Mesenchymal stem cell (in vitro differentiated cells and primary cell): ENCODE data around the gene MKRN3. TPM values are rescaled to one million over a fixed set of nuclear protein-coding genes. Genes with fewer than 3 reads are reported as not detected.

Experiments used
- DNase-seq: peaks from one replicate; pipeline ENCODE4 v3.0.0-alpha.2; 2013
- H2AFZ ChIP-seq: one replicate; pipeline ENCODE4 v1.6.1; 2013; ENCODE audit warnings: low read depth, mild to moderate bottlenecking, control low read depth, inconsistent platforms, low read length, moderate library complexity
- H2AK5ac ChIP-seq: 2 replicates; pipeline ENCODE4 v1.6.1; 2013; ENCODE audit warnings: low read length, moderate library complexity, mild to moderate bottlenecking, inconsistent platforms; ENCODE audit not compliant: severe bottlenecking
- H2BK120ac ChIP-seq: one replicate; pipeline ENCODE4 v1.6.1; 2013; ENCODE audit warnings: low read depth, mild to moderate bottlenecking, inconsistent platforms, low read length, moderate library complexity
- H2BK12ac ChIP-seq, 2 experiments: one replicate each; pipeline ENCODE4 v1.6.1; 2013; ENCODE audit warnings: inconsistent platforms in 2 of 2, low read length in 2 of 2, mild to moderate bottlenecking in 2 of 2, moderate library complexity in 2 of 2, control low read depth in 1 of 2
- H2BK15ac ChIP-seq: one replicate; pipeline ENCODE4 v1.6.1; 2013; ENCODE audit warnings: mild to moderate bottlenecking, low read depth, inconsistent platforms; ENCODE audit not compliant: poor library complexity, severe bottlenecking
- H2BK5ac ChIP-seq: 2 replicates; pipeline ENCODE4 v1.6.1; 2013; ENCODE audit warnings: low read depth, mild to moderate bottlenecking, low read length, control low read depth, inconsistent platforms; ENCODE audit not compliant: poor library complexity, severe bottlenecking
- H3K14ac ChIP-seq, 2 experiments: one replicate each; pipeline ENCODE4 v1.6.1; 2013; ENCODE audit warnings: inconsistent platforms in 2 of 2, low read length in 2 of 2, control low read depth in 1 of 2, mild to moderate bottlenecking in 1 of 2, moderate library complexity in 1 of 2
- H3K18ac ChIP-seq, 2 experiments: one replicate each; pipeline ENCODE4 v1.6.1; 2013; ENCODE audit warnings: inconsistent platforms in 2 of 2, low read length in 2 of 2, control low read depth in 1 of 2, low read depth in 1 of 2, mild to moderate bottlenecking in 1 of 2
- H3K23ac ChIP-seq, 2 experiments: one replicate each; pipeline ENCODE4 v1.6.1; 2013; ENCODE audit warnings: inconsistent platforms in 2 of 2, low read length in 2 of 2, mild to moderate bottlenecking in 2 of 2, moderate library complexity in 2 of 2, control low read depth in 1 of 2
- H3K27ac ChIP-seq: 2 replicates; pipeline ENCODE4 v1.5.1; 2013; ENCODE audit warnings: mild to moderate bottlenecking, moderate library complexity, low read length, control low read depth, inconsistent platforms; ENCODE audit not compliant: poor library complexity, severe bottlenecking
- H3K27me3 ChIP-seq, 2 experiments: 2 replicates each; pipeline versions ENCODE4 v1.6.1 to v1.7.0; 2013; ENCODE audit warnings: low read length in 2 of 2, mild to moderate bottlenecking in 2 of 2, moderate library complexity in 2 of 2, control low read depth in 1 of 2, inconsistent platforms in 1 of 2; ENCODE audit not compliant: control insufficient read depth in 1 of 2, insufficient read depth in 1 of 2
- H3K36me3 ChIP-seq, 2 experiments: 2 replicates each; pipeline versions ENCODE4 v1.6.1 to v1.7.0; 2013; ENCODE audit warnings: low read length in 2 of 2, control low read depth in 1 of 2, inconsistent platforms in 1 of 2, low read depth in 1 of 2, mild to moderate bottlenecking in 1 of 2; ENCODE audit not compliant: insufficient read depth in 2 of 2, control insufficient read depth in 1 of 2
- H3K4ac ChIP-seq, 2 experiments: one replicate each; pipeline ENCODE4 v1.6.1; 2013; ENCODE audit warnings: inconsistent platforms in 2 of 2, low read length in 2 of 2, mild to moderate bottlenecking in 2 of 2, moderate library complexity in 2 of 2, control low read depth in 1 of 2, low read depth in 1 of 2
- H3K4me1 ChIP-seq: 2 replicates; pipeline ENCODE4 v1.6.1; 2013; ENCODE audit warnings: low read depth, low read length, control low read depth; ENCODE audit not compliant: control insufficient read depth, insufficient read depth
- H3K4me2 ChIP-seq: 2 replicates; pipeline ENCODE4 v1.6.1; 2013; ENCODE audit warnings: low read length, mild to moderate bottlenecking, inconsistent platforms; ENCODE audit not compliant: poor library complexity, severe bottlenecking
- H3K4me3 ChIP-seq, 2 experiments: 2 replicates each; pipeline versions ENCODE4 v1.5.1 to v1.7.0; 2013; ENCODE audit warnings: low read length in 2 of 2, mild to moderate bottlenecking in 2 of 2, control low read depth in 1 of 2, low read depth in 1 of 2; ENCODE audit not compliant: insufficient read depth in 1 of 2
- H3K79me1 ChIP-seq: replicated peaks from 2 replicates; pipeline ENCODE4 v1.6.1; 2013; ENCODE audit warnings: mild to moderate bottlenecking, control low read depth, low read length, inconsistent platforms; ENCODE audit not compliant: poor library complexity, severe bottlenecking
- H3K9ac ChIP-seq: 2 replicates; pipeline ENCODE4 v1.7.0; 2013; ENCODE audit warnings: mild to moderate bottlenecking, low read length, moderate library complexity
- H3K9me3 ChIP-seq: 2 replicates; pipeline ENCODE4 v1.7.0; 2013; ENCODE audit warnings: mild to moderate bottlenecking, low read length; ENCODE audit not compliant: control insufficient read depth
- H4K8ac ChIP-seq: one replicate; pipeline ENCODE4 v1.6.1; 2013; ENCODE audit warnings: inconsistent platforms, mild to moderate bottlenecking, low read length, moderate library complexity
- H4K91ac ChIP-seq: one replicate; pipeline ENCODE4 v1.6.1; 2013; ENCODE audit warnings: mild to moderate bottlenecking, low read length, inconsistent platforms
- WGBS: methylation state at CpG from one replicate; pipeline ENCODE4 v1.1.7; 2013; ENCODE audit warnings: mixed read lengths; 5-methylcytosine and 5-hydroxymethylcytosine counted together
- polyA plus RNA-seq, 2 experiments: library from polyadenylated mRNA; stranded (reverse); fragments of 200-250 nt; gene quantifications; one replicate each; pipeline ENCODE4 v1.2.3, GENCODE V29; 2013

Gene MKRN3
- polyA plus RNA-seq (2013, experiment 1 of 2): not detected
- not detected for polyA plus RNA-seq (2013, experiment 2 of 2)

DNA sequence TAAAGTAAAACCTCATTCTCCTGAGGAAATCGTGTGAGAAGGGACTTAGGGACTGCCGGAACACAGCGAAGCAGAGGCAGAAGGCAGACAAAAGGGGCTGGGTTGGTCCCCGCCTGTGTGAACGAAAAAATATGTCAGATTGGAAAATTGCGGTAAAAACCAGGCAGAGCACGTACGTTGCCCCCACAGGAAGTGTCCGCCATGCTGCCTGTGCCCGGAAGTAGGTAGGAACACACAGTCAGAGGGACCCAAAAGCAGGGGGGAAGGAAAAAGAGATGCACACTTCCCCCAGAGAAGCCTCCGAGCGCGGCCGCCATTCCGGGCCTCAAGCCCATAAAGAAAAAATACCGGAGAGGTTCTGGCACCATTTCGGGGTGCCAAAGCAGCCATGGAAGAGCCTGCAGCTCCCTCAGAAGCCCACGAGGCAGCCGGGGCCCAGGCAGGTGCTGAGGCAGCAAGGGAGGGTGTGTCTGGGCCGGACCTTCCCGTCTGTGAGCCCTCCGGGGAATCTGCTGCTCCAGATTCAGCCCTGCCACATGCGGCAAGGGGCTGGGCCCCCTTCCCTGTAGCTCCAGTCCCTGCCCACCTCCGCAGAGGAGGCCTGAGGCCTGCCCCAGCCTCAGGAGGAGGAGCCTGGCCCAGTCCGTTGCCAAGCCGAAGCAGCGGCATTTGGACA, at the start of gene MKRN3:
Gene MKRN3 (plus strand): TSS at position 280 of the 676 bp plus-strand sequence. CDS start 109 bp downstream, at position 389.
- Histone ChIP-seq H2BK12ac (no peak within 1 kb of the TSS), H2BK5ac (no peak within 1 kb of the TSS), H3K4me2 (no peak within 1 kb of the TSS), H4K91ac (no peak within 1 kb of the TSS), H3K9me3 (no peaks in the 10 kb centered on the region), H2AK5ac (no peak within 1 kb of the TSS), H3K36me3 (no peaks in the 10 kb centered on the region), H3K27me3 (peaks cover 0 to 15% of the 10 kb centered on the region in 2 experiments), H3K79me1 (no peaks in the 10 kb centered on the region), H2BK15ac (no peak within 1 kb of the TSS), H3K14ac (no peak within 1 kb of the TSS), H4K8ac (no peak within 1 kb of the TSS), H3K27ac (no peak within 1 kb of the TSS), H2BK120ac (no peak within 1 kb of the TSS), H3K9ac (no peak within 1 kb of the TSS), H3K4me1 (no peaks in the 10 kb centered on the region), H3K23ac (no peak within 1 kb of the TSS), H3K4me3 (no peak within 1 kb of the TSS), H3K4ac (no peak within 1 kb of the TSS), H3K18ac (no peak within 1 kb of the TSS), H2AFZ (no peak within 1 kb of the TSS)
- 86% methylated on average over 27 of the region's 27 CpGs for WGBS
- DNase-seq: no peak

DNA sequence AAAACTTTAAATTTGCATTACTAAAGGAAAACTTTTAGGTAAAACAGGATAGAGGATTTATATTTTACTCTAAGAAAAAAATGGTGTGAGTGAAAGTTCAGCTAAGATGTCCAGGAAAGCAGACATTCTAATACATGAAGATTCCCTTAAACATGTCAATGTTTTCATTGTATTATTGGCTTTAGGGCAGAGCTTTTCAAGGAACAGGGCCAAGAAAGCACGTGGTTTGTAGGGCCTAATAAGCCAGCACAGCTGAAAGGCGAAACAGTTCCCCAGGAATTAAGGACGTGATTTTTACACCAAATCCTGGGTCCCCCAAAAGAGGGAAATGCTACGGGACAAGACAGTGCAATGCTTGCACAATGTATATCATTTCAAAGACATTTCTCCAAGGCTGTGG, 48.6 kb upstream of the MKRN3 start:
- H3K14ac ChIP-seq: no peak overlapping the region
- no peak overlapping the region for H2AK5ac ChIP-seq
- no peak overlapping the region for H2BK12ac ChIP-seq
- H2AFZ ChIP-seq: no peak overlapping the region
- H3K18ac ChIP-seq: no peak overlapping the region
- no peaks in the 10 kb centered on the region for H3K36me3 ChIP-seq
- no peaks in the 10 kb centered on the region for H3K79me1 ChIP-seq
- H2BK15ac ChIP-seq: no peak overlapping the region
- no peak overlapping the region for H3K23ac ChIP-seq
- no peak overlapping the region for H4K8ac ChIP-seq
- H2BK5ac ChIP-seq: no peak overlapping the region
- WGBS: 47% methylated on average over 4 of the region's 4 CpGs
- H3K4ac ChIP-seq: no peak overlapping the region
- no peak overlapping the region for H2BK120ac ChIP-seq
- H3K27ac ChIP-seq: no peak overlapping the region
- H3K4me3 ChIP-seq: no peak overlapping the region
- no peaks in the 10 kb centered on the region for H3K4me1 ChIP-seq
- no peak overlapping the region for H3K4me2 ChIP-seq
- no peak for DNase-seq
- H4K91ac ChIP-seq: no peak overlapping the region
- no peak overlapping the region for H3K9ac ChIP-seq
- H3K27me3 ChIP-seq: no peaks in the 10 kb centered on the region
- H3K9me3 ChIP-seq: no peaks in the 10 kb centered on the region

- no peak overlapping the region for H2AFZ ChIP-seq
- no peak overlapping the region for H3K23ac ChIP-seq
- H3K4me3 ChIP-seq: no peak overlapping the region
- H3K4ac ChIP-seq: no peak overlapping the region
- H3K9ac ChIP-seq: no peak overlapping the region
- no peak overlapping the region for H3K4me2 ChIP-seq
- no peak overlapping the region for H3K18ac ChIP-seq
- H3K27me3 ChIP-seq: no peaks in the 10 kb centered on the region
- H3K4me1 ChIP-seq: no peaks in the 10 kb centered on the region
- H2BK12ac ChIP-seq: no peak overlapping the region
- H3K36me3 ChIP-seq: no peaks in the 10 kb centered on the region
- H3K27ac ChIP-seq: no peak overlapping the region
- H2AK5ac ChIP-seq: no peak overlapping the region
- no peak for DNase-seq
- no peak overlapping the region for H4K91ac ChIP-seq
- H3K14ac ChIP-seq: no peak overlapping the region
- H2BK120ac ChIP-seq: no peak overlapping the region
- H3K79me1 ChIP-seq: no peaks in the 10 kb centered on the region
- no peak overlapping the region for H4K8ac ChIP-seq
- H3K9me3 ChIP-seq: no peaks in the 10 kb centered on the region
- H2BK5ac ChIP-seq: no peak overlapping the region
- WGBS: 72% methylated on average over 5 of the region's 5 CpGs
- H2BK15ac ChIP-seq: no peak overlapping the region
Observed at GRCh38 chr15:23518104-23518503, 47.4 kb upstream of the MKRN3 start.

DNA sequence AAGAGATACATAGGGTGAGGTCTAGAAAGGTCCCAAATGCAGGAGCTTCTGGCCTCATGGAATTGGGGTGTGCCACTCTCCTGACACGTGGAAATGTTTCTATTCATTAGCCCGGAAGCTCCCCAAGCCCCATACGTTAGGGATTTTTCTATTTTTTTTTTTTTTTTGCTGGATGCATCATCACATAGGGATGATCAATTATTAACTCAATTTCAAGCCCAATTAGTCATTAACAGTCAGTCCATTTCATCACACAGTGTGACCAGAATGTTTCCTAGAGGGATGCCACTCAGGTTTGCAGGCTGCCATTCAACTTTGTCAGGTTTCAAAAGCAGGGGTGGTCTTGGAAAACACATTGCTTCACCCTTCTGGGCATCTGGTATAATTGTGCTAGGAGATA, 40.7 kb upstream of the MKRN3 start:
- Histone ChIP-seq H3K27me3 (no peaks in the 10 kb centered on the region), H3K18ac (no peak overlapping the region), H3K4me1 (no peaks in the 10 kb centered on the region), H3K4me3 (no peak overlapping the region), H3K23ac (no peak overlapping the region), H3K4ac (no peak overlapping the region), H2BK120ac (no peak overlapping the region), H2AFZ (no peak overlapping the region), H2BK12ac (no peak overlapping the region), H3K36me3 (no peaks in the 10 kb centered on the region), H3K9me3 (no peaks in the 10 kb centered on the region), H2BK15ac (no peak overlapping the region), H4K91ac (no peak overlapping the region), H3K9ac (no peak overlapping the region), H4K8ac (no peak overlapping the region), H2AK5ac (no peak overlapping the region), H2BK5ac (no peak overlapping the region), H3K14ac (no peak overlapping the region), H3K79me1 (no peaks in the 10 kb centered on the region), H3K27ac (no peak overlapping the region), H3K4me2 (no peak overlapping the region)
- no peak for DNase-seq
- 23% methylated on average over 1 of the region's 3 CpGs for WGBS
